GM12872 (cell line): Measurements from ENCODE around the gene ARFGEF2.

Source experiments
- TF ChIP-seq, protein P1 (sequence below): IDR thresholded peaks from 3 replicates; pipeline ENCODE4 v1.5.1; 2011; ENCODE audit warnings: low read depth, mild to moderate bottlenecking, low read length, moderate library complexity; ENCODE audit not compliant: insufficient read depth

Gene ARFGEF2

GRCh38 chr20:48932375-48932941 lies 10.9 kb downstream of the ARFGEF2 start:
- TF ChIP-seq, protein P1, sequence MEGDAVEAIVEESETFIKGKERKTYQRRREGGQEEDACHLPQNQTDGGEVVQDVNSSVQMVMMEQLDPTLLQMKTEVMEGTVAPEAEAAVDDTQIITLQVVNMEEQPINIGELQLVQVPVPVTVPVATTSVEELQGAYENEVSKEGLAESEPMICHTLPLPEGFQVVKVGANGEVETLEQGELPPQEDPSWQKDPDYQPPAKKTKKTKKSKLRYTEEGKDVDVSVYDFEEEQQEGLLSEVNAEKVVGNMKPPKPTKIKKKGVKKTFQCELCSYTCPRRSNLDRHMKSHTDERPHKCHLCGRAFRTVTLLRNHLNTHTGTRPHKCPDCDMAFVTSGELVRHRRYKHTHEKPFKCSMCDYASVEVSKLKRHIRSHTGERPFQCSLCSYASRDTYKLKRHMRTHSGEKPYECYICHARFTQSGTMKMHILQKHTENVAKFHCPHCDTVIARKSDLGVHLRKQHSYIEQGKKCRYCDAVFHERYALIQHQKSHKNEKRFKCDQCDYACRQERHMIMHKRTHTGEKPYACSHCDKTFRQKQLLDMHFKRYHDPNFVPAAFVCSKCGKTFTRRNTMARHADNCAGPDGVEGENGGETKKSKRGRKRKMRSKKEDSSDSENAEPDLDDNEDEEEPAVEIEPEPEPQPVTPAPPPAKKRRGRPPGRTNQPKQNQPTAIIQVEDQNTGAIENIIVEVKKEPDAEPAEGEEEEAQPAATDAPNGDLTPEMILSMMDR: no peak

- TF ChIP-seq, protein P1: no peak
Measured at GRCh38 chr20:48933017-48933766, 11.7 kb downstream of the ARFGEF2 start.

DNA sequence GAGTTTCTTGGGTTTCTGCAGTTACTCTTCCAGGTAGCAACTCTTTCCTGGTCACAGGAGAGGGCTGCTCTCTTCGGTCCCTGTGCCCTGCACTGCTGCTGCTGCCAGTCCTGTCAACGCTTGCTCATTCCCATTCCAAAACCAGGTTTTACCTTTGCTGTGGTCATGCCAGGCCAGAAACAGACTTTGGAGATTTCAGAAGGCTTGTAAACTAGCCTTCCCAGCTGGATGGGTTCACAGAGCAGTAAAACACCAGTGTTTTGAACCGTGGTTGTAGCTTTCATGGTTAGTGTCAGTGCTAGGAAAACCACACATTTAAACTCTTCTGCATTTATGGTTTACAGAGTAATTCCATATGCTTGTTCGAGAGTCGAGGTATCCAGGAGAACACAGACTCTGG lies 16.2 kb downstream of the ARFGEF2 start:
- TF ChIP-seq, protein P1: no peak

- TF ChIP-seq, protein P1: no peak
Measured at GRCh38 chr20:48938670-48939069, 17.2 kb downstream of the ARFGEF2 start.

GRCh38 chr20:48940170-48940569 lies 18.7 kb downstream of the ARFGEF2 start:
- TF ChIP-seq, protein P1: no peak

DNA sequence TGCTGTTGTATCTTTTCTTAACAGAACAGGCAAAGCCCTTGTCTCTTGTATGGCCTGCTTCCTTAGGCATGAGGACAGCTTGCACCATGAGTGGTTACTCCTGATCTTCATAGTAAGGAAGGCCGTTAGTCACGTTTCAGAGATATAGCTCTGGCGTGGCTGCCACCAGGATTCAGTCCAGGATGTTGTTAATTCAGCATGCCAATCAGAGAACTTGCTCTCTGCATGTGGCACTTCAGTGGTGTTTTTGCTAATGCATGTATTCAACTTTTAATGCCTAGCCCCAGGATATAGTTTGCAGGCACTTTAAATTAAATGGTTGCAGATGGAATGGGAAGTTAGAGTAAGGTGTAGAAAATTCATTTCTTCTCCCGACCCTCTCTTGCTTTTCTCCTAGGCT lies 20.0 kb downstream of the ARFGEF2 start:
- TF ChIP-seq, protein P1: no peak

DNA sequence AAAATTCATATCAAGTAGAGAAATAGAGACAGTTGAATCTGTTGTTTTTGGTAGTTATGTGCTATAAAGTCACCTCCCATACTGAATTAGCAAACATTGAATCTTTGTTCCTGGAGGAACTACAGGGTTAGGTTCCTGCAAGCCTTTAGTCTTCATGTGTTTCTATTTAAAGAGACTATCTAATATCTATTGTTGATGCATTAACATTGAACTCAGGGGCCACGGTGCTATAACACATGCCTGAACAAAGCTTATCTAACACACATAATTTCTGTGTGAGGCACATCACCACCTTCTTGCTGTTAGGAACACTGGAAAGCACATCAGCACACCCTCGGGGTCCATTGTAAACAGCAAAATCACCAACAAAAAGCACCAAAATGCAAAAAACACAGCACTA lies 21.2 kb downstream of the ARFGEF2 start:
- TF ChIP-seq, protein P1: no peak
